ENCODE measurements around the gene CLOCK.

GRCh38 chr4:55386073-55386472 lies 160.6 kb downstream of the CLOCK start:
- TF ChIP-seq CTCF (IDR thresholded peaks at IDR 0.05 in 2 of 3, conservative IDR thresholded peaks at IDR 0.05 in 1 of 3; ENCODE audit: control insufficient read depth in 2 of 3, extremely low read depth in 1 of 3, insufficient read depth in 1 of 3, low read depth in 3 of 3, low read length in 3 of 3) (no peak), TBL1XR1 (IDR thresholded peaks at IDR 0.05; ENCODE audit: low read depth, low read length) (no peak), DPF2 (IDR thresholded peaks at IDR 0.05) (no peak), NBN (IDR thresholded peaks at IDR 0.05) (no peak), YY1 (IDR thresholded peaks at IDR 0.05; ENCODE audit: low read depth, low read length) (no peak), EGR1 (IDR thresholded peaks at IDR 0.05; ENCODE audit: borderline replicate concordance in 1 of 2, low read depth in 2 of 2, low read length in 2 of 2) (no peak), ZNF592 (IDR thresholded peaks at IDR 0.05) (no peak), POLR2A (IDR thresholded peaks at IDR 0.05; ENCODE audit: low read depth, low read length) (no peak)
